ENCODE measurements around the gene PCED1B.
A peak's percentile ranks its signal among the peaks of the same experiment; 100 is the strongest.
"Not testable (repeated sequence)": the region's sequence is repeated elsewhere in the genome, so short reads cannot be mapped to it uniquely, and the experiment has no call there.

The PCED1B gene

GRCh38 chr12:47182164-47182938 lies 102.9 kb downstream of the PCED1B start:
- not testable (repeated sequence) for DNase-seq

GRCh38 chr12:47184229-47184628 lies 104.8 kb downstream of the PCED1B start:
- DNase-seq = no peak

DNA sequence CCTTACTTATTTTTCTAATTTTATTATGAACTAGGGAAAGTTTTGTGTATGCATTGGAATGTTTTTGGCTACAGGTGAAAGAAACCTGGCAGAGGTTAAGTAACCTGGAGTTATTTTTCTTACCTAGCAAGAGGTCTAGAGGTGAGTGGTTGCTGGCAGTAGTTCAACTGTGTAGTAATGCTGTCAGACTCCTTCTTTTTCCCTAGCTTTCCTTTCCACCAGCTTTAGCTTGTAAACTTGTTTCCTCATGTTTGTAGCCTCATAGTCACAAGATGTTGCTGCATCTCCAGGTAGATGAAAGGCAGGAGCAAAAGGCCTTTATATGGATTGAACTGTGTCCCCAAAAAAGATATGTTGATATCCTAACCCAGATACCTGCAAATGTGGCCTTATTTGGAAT lies 105.4 kb downstream of the PCED1B start:
- peak; percentile 26 for DNase-seq

GRCh38 chr12:47186246-47186645 lies 106.8 kb downstream of the PCED1B start:
- no peak for DNase-seq

DNA sequence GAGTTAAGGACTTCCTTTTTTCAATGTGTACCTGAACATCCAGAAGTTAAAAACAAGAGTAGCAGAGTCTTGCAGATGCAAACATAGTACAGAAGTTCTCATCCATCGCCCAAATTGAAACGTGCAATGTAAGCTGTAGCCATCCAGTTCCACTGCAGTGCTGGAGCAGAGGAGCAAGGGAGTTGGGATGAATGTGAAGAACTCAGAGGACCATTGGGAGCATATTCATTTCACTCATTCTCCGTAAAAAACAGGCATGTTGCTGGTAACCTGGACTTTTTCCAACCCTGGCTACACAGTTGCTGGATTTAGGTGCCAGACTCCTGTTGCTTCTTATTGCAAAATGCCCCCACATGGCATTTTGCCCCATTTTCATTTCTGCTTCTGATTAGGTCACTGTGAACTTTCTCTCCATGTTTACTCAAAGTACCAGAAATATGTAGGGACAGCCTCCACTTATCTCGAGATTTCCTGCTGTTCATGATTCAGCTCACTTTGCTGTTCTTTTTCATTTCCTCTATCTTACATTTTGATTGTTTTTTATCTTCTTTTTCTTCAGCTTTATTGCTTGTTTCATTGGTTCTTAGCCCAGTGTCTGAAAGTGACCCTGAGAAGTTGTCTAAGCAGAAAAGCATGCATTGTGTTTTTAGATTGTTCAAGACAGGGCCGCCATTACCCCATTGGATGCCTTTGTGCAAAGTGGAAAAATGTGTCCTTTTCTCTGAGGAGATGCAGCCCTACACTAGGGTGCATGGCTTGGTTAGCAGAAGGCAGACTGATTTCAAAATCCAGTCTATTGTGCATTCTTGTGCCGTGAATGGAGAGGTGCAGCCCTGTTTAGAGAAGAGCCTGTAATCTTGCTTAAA lies 109.4 kb downstream of the PCED1B start:
- DNase-seq = peak; percentile 41

DNA sequence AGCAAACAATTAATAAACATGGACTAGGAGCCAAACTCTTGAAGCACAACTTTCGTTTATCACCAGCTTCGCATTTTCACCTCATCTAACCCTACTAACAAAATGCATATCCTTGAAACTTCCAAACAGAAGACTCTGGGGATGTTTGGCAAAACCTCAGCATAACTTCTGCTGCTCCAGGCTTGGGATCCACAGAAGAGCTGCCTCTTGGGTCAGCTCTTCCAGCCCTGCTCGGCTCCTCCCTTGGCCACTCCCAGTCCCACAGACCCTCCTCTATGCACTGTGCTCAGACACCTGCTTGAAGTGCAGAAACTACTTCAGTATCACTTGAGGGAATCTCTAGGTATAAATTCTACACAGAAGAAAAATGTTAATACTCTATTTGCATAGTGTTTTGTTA lies 110.3 kb downstream of the PCED1B start:
- peak; percentile 21 for DNase-seq

DNA sequence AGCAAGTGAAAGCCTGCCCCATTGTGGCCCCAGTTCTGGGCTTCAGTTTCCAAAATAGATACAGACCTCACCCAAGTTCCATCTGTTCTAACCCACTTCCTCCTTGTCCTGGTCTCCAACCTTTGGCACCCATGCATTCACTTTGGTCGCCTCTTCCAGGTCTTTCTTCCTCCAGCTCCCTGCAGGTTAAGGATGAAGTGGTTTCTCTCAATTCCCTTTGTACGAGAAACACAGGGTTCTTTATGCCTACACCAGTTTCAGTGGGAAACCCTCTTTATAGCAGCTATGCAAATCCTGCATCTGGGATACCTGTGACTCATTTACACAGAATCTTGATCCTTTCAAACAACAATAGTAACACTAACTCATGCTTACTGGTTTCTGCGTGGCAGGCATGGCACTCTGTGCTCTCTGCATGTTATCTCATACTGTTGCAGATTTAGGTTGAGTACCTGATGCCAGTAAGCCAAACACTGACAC lies 110.9 kb downstream of the PCED1B start:
- peak; percentile 31 for DNase-seq

GRCh38 chr12:47190905-47191304 lies 111.5 kb downstream of the PCED1B start:
- DNase-seq = no peak

- DNase-seq = no peak
These were observed 112.6 kb downstream of the PCED1B start for GRCh38 chr12:47192051-47192450.

- no peak for DNase-seq
These were observed 113.6 kb downstream of the PCED1B start for GRCh38 chr12:47193066-47193465.

DNA sequence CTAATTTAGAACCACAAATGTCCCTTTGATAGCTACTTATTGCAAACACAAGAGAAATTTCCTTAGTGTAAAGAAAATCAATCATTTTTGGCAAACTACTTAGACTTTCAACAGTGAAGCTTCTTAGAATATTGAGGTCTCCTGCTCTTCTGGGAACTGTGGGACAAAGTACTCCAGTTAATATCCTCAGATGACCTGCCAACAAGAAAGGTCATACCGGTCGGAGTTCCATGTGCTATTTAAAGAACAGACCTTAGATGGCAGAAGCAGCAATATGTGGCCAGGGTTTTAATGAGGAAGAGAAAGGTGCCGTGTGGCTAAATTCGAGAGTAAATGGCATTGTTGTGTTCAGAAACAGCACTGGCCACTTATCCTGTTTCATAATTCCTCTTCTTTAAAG lies 115.1 kb downstream of the PCED1B start:
- peak; percentile 22 for DNase-seq

DNA sequence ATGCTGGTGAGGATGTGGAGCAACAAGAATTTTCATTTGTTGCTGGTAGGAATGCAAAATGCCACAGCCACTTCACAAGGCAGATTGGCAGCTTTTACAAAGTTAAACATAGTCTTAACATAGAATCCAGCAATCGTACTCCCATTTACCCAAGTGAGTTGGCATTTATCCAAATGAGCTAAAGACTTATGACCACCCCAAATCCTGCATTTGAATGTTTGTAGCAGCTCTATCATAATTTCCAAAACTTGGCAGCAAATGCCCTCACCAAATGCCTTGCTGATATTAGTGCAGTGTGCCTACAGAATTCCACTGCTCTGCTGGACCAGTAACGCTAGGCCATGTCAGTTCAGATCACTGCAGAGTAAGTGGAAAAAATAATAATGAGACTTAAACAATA lies 121.0 kb downstream of the PCED1B start:
- no peak for DNase-seq

- not testable (repeated sequence) for DNase-seq
These were observed 121.8 kb downstream of the PCED1B start for GRCh38 chr12:47201190-47201589.

DNA sequence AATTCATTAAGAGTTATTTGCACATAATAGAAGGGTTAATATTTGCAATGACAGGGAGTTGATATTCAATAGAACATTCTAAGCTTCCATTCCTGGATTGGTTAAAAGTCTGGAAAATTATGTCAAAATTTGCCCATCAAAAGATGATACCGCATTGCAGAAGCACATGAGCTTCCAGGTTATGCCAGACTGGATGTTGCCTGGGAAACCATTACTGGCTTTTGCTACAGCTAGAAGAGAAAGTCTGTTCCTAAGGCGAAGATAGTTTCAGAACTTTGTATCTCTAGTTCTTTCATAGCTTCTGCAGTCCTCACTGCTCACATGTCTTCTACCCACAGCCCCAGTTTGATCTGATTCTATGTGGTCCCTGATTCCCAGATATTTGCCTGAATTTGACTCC lies 122.8 kb downstream of the PCED1B start:
- DNase-seq = peak; percentile 42

DNA sequence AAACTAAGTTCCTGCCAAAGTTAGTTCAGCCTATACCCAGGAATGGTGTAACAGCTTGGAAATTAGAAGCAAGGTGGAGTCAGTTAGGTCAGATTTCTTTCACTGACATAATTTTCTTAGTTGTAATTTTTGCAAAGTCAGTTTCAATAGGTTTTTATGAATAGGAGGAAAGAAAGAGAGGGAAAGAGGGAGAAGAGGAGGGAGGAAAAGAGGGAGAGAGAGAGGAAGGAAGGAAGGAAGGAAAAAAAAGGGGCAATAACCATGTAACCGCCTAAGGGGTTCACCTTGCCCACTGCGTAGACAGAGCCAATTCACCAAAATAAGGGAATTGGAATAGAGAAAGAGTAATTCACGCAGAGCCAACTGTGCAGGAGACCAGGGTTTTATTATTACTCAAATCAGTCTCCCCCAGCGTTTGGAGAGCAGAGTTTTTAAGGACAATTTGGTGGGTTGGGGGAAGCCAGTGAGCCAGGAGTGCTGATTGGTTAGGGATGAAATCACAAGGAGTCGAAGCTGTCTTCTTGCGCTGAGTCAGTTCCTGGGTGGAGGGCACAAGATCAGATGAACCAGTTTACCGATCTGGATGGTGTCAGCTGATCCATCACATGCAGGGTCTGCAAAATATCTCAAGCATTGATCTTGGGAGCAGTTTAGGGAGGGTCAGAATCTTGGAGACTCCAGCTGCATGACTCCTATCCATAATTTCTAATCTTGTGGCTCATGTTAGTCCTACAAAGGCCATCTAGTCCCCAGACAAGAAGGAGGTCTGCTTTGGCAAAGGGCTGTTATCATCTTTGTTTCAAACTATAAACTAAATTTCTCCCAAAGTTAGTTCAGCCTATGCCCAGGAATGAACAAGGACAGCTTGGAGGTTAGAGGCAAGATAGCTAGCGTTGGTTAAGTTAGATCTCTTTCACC lies 126.4 kb downstream of the PCED1B start:
- no peak for DNase-seq

DNA sequence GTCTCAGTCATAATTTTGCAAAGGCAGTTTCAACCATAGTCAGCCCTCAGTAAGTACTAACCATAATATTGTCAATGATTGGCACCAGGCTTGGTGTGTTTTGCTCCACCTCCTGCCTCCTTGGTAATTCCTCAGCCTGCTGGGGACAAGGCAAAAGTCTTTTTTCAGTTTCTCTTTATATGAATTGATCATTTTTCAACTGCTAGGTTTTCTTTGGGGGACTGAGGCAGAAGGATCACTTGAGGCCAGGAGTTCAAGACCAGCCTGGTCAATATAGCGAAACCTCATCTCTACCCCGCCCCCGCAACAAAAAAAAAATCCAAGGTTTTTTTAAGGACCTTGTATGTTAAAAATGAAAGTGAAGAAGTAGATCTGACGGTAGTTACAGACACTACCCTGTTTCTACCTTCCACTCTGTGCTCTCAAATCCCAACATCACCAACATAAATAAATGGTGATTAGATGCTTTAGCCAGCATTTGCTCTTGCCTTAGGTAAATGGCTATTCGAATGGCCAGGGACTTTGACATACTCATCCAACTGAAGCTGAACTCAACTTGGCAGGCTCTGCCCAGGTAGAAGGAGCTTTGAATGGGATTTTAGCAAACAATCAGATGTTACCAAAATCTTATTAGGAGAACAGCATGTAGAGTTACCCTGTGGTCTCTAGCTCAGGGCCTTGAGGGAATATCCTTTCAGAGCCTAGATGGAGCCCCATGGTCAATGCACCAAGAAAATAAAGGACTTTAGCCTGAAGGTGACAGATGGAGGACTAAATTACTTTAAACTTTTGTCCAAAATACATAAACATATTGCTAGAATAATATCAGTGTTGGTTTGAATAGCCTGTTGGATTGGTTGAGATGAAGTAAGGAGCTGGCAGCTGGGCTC lies 127.3 kb downstream of the PCED1B start:
- DNase-seq = no peak

- DNase-seq = peak; percentile 57
These were observed 127.9 kb downstream of the PCED1B start for GRCh38 chr12:47207340-47207717.

GRCh38 chr12:47207829-47208248 lies 128.4 kb downstream of the PCED1B start:
- DNase-seq = peak; percentile 74

- no peak for DNase-seq
These were observed 129.6 kb downstream of the PCED1B start for GRCh38 chr12:47209014-47209413.

DNA sequence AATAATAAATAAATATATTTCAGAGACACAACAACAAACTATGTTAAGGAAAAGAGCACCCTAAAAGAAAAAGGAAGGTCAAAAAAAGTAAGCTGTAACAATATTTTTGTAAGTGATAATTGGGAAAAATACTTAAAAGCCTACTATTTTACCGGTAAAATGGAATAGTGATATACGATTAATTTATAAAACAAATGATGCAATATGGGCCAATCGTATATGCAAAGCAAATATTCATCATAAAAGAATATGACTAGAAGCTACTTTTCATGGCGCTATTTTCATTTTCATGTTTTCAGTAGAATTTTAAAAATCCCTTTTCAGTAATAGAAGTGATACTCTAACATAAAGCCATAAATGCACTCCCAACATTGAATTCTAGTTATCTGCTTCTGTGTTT lies 131.4 kb downstream of the PCED1B start:
- DNase-seq = no peak

DNA sequence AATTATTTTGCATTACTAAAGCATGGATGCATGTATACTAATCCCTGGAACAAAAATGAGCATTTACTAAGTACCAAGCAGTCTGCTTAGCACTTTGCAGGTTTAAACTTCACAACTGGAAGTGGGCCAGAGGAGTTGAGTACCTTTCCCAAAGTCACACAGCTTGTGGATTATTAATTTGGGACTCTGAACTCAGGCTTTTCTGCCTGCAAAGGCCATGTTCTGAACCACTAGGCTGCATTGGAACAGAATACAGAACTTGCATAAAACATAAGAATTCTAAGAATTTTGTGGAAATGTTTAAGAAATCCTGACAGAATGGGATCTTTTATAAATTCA lies 133.2 kb downstream of the PCED1B start:
- no peak for DNase-seq

DNA sequence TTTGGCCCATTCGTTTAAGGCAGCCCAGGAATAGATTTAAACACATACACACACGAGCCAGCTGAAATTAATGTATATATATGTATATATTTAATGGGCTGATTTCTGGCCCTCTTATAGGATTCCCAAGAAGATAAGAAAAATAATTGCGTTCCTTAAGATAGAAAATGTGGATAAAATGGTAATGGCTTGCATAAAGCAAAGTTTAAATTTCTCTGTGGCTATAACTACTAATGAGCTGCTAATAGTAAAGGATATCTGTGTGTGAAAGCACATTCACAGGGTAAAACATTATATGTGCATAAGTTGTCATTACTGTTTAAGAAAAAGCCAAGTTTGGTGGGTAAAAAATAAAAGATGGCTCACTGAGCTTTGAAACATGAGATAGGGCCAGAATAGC lies 134.0 kb downstream of the PCED1B start:
- no peak for DNase-seq
